NCI-H526 (cell line): ENCODE results near the gene NAA15.
"Not testable (repeated sequence)": the region's sequence is repeated elsewhere in the genome, so short reads cannot be mapped to it uniquely, and the experiment has no call there.

ENCODE experiments used
- DNase-seq, 2 experiments: peaks; one replicate each; lab custom pipeline; 2025; lab: John Stamatoyannopoulos, UW

Gene NAA15

DNA sequence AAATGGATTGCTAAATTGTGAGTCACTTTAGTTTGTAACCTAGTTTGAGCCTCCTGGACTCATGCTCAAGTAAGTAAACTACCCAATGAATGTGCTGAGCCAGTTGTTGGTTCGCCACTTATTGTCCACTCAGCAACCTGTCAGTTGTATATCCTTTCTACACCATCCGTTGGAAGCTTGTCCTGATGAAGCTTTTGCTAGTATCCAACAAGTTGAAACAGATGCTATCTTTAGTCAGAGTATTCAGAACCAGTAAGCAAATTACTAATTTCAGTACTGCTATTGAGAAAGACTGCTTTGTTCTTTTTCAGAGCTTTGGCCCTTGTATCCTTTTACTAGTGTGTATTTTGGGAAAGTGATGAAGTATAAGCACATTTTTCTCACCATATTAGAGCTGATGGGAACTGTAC is 4.3 kb upstream of the NAA15 start:
- peak; percentile 42 to 62 for DNase-seq

DNA sequence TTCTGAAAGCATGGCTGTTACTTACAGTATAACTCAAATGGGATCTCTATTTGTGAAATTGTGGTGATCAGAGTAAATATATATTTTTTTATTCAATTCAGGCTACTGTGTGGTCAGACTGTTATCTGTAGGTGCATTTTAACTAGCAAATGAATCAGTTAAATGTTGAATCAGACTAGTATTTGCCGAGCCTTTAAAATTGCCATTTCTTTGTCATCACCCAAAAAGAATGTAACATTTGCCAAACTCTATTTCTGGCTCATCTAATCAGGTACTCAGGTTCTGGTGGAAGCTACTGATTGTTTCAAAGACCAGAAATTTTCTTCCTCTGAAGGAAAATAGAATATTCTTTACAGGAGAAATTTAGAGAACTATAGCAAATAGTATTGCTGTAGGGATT is 1.8 kb upstream of the NAA15 start:
- no peak for DNase-seq

DNA sequence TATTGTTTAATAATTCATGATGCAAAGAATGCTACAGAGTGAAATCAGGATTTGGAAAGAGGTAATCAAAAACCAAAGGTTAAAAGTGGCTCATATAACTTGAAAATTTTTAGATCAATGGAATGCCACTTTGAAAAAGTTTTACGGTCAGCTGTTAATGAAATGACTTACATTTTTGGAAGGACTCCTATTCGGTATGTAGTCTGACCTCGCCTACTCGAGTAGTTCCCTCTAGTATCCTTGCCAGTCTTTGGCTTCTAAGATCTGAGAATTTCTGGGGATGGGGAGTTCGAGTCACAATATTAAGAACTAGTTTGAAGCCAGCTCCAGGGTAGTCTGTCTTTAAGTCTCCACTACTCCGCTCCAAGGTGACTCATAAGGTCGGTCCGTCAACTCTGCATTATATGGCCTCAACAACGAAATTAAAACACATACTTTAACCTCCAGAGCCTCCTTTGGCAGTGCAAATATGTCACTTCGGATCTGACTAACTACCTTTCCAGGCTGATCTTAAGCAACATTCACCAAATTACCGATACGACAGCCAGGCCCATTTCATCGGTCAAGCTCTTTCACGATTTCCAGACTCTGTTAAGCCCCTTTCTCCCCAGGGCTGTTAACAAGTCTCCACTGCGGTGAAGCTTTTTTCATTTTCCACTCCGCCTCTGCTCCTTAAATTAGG is 733 bp upstream of the NAA15 start:
- DNase-seq = peak; percentile 55 to 77

GRCh38 chr4:139301821-139302611 is 711 bp downstream of the NAA15 start, which contains the start of gene NDUFC1:
Gene NDUFC1 (minus strand): TSS chr4:139302477. CDS start chr4:139295798, 6,679 bp downstream.
- DNase-seq = peak; percentile 49 to 75

DNA sequence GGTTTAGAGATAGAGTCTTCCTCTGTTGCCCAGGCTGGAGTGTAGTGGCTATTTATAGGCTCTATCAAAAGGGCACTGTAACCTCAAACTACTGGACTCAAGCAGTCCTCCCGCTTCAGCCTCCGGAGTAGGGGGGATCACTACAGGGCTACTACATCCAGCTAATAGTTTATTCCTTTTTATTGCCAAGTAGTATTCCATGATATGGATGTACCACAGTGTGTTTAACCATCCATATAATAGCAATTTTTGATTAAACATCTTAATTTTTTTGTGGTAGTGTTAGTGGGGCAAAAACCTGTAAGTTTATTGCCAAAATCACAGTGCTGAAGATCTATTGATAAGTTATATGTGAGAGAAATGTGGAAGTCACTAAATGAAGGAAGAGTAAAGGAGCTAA is 3.6 kb downstream of the NAA15 start:
- no peak for DNase-seq

DNA sequence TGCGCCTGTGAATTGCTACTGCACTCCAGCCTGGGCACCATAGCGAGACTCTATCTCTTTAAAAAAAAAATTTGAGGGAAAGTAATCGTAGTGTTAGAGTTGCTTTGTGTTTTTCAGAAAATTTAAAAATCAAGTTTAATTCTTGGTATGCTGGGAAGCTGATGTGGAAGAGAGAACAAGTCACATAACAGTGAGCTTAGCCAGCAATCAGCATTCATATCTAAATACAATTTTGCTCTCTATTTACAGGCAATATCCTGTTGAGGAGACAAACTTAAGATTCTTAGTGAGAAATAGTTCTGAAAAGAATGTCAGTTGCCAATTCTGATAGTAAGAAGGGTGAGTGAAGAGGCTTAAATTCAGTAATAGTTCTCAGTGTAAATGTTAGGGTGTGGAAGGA is 10.6 kb downstream of the NAA15 start:
- no peak for DNase-seq

DNA sequence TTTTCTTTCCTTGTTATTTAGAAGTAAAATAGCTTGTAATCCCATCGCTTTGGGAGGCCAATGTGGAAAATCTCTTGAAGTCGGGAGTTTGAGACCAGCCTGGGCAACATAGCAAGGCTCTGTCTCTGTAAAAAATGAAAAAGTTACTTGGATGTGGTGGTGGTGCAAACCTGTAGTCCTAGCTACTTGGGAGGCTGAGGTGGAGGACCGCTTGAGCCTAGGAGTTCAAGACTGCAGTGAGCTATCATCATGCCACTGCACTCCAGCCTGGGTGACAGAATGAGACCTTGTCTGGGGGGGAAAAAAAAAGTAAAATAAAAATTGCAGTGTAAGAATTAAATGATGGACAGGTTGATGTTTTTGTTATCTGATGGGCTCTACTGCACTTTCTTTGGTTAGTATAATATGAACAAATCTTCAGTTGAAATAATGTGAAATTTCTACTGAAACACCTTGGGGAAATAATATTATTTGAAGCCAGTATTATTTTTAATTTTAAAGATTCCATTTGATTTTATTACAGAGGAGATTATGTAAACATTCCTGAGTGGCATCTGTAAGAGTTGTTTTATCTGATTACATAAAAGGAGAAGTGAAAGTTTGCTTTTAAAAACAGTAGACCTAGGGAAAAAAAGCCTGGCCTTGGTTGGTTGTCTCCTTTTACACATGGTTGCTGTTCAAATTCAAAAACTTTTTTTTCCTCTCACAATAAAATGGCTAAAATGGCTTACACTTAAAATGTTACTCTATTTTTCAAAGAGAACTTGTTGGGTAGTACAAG is 11.4 kb downstream of the NAA15 start:
- no peak for DNase-seq

DNA sequence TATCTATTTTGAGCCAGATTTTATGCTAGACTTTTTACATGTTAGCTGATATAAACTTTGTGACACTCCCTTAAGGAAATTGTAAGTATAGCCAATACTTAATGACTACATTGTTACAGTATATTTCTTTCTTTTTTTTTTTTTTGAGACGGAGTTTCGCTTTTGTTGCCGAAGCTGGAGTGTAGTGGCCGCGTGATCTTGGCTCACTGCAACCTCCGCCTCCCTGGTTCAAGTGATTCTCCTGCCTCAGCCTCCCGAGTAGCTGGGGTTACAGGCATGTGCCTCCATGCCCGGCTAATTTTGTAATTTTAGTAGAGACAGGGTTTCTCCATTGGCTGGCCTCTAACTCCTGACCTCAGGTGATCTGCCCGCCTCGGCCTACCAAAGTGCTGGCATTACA is 12.1 kb downstream of the NAA15 start:
- DNase-seq = not testable (repeated sequence)

- DNase-seq = no peak
These were observed 12.9 kb downstream of the NAA15 start for GRCh38 chr4:139314047-139314800.

- no peak for DNase-seq
These were observed 13.9 kb downstream of the NAA15 start for GRCh38 chr4:139315221-139315675.

DNA sequence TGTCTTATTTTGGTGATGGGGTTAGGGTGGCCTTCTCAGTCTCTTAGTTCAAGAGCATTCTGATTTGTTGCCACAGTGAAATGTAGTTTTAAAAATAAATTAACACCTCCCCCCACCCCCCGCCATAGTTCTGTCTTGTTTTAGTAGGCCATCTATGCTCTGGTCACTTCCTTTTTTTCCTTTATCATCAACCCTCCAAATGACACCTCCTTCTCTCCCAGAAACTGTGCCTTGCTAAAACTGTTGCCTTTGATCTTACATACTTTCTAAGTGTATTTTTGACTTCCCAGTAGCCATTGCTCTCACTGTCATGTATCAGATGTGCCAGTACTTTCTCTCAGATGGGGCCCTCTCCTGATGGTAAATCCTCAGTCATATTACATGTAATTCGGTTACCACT is 15.4 kb downstream of the NAA15 start:
- DNase-seq = no peak

DNA sequence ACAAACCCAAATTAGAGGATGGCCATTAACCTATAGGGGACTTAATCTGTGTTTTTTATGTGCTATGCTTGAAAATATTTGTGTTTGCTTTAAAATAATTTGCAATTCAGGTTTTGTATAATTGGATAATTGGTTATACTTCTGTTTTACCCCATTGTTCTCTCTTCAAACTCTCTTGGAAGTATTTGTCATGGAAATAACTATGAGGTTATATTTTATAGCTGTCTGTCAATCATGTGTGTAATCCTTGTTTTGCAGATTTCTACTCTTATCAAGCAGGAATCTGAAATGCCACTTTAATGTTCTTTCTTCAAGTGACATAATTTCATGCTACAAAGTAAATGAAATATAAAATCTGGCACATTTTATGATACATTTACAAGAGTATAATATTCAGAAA is 16.3 kb downstream of the NAA15 start:
- DNase-seq = no peak

- no peak for DNase-seq
These were observed 18.3 kb downstream of the NAA15 start for GRCh38 chr4:139319571-139319970.

DNA sequence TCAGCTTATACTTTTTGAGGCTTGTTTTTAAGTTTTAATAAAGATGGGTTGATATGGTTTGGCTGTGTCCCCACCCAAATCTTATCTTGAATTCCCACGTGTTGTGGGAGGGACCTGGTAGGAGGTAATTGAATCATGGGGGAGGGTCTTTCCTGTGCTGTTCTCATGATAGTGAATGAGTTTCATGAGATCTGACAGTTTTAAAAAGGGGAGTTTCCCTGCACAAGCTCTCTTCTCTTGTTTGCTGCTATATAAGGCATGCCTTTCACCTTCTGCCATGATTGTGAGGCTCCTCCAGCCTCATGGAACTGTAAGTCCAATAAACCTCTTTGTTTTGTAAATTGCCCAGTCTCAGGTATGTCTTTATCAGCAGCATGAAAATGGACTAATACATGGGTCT is 20.8 kb downstream of the NAA15 start:
- not testable (repeated sequence) for DNase-seq

GRCh38 chr4:139322541-139322940 is 21.2 kb downstream of the NAA15 start:
- not testable (repeated sequence) for DNase-seq

GRCh38 chr4:139324620-139325019 is 23.3 kb downstream of the NAA15 start:
- no peak for DNase-seq

GRCh38 chr4:139329665-139330200 is 28.4 kb downstream of the NAA15 start:
- DNase-seq = no peak

GRCh38 chr4:139330283-139330682 is 29.0 kb downstream of the NAA15 start:
- DNase-seq = no peak

DNA sequence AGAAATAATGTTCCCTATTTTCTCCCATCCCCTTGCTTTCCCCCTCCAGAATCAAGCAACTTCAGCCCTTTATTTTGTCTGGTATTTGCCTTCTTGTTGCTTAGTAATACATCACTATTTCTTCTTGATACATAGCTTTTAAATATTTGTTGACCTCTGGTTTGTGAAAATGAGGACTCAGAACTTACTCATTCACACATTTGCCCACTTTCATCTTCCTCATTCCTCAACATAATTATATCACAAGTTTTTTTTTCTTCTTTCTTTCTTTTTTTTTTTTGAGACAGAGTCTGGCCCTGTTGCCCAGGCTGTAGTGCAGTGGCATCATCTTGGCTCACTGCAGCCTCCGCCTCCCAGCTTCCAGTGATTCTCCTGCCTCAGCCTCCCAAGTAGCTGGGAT is 29.9 kb downstream of the NAA15 start:
- no peak for DNase-seq

- no peak for DNase-seq
These were observed 31.7 kb downstream of the NAA15 start for GRCh38 chr4:139333046-139333445.

DNA sequence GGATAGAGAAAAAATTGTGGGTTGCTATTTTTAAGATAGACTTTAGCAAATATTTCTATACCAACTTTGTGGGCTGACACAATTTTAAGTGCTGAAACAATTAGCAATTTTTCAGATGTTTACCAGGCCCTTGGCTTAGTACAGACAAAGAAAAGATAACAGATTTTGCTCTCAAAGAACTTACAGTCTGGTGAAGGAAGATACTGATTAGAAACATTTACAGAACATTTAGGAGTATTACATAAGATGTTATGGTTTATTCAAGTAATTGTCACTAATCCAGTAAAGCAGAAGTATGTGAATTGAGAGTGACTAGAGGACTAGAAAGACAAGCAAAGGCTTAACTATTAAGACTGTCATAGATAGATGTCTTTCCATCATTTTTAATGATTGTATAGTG is 36.3 kb downstream of the NAA15 start:
- no peak for DNase-seq

DNA sequence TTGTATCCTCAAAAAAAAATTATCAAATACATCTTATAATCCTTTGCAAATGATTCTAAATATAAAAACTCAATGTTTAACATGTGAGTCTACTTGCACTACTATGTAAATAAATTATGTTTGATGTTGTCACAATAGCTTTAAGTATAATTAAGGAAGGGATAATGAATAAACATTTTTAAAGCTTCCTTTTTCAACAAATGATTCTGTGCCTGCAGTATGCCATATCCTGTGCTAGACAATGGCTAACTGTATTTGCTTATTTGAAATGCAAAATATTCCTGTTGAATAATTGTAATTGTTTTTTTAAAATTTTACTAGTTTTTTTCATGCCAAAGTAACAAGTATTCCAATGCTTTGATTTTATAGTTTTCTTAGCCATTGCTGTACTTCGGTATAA is 60.0 kb downstream of the NAA15 start:
- no peak for DNase-seq
